Measurements from ENCODE around the gene DOCK3.
"Not testable (repeated sequence)": the region's sequence is repeated elsewhere in the genome, so short reads cannot be mapped to it uniquely, and the experiment has no call there.

Gene DOCK3

GRCh38 chr3:51141573-51141972 is 466.8 kb downstream of the DOCK3 start:
- no peak for DNase-seq

- no peak for DNase-seq
Measured at GRCh38 chr3:51145811-51146585, 471.3 kb downstream of the DOCK3 start.

GRCh38 chr3:51146781-51147180 is 472.1 kb downstream of the DOCK3 start:
- DNase-seq = no peak

GRCh38 chr3:51156147-51156546 is 481.4 kb downstream of the DOCK3 start:
- DNase-seq = no peak

- DNase-seq = no peak
Measured at GRCh38 chr3:51163051-51163450, 488.3 kb downstream of the DOCK3 start.

- DNase-seq = no peak
Measured at GRCh38 chr3:51173518-51174271, 499.0 kb downstream of the DOCK3 start.

- no peak for DNase-seq
Measured at GRCh38 chr3:51176923-51177322, 502.2 kb downstream of the DOCK3 start.

- DNase-seq = not testable (repeated sequence)
Measured at GRCh38 chr3:51186446-51186845, 511.7 kb downstream of the DOCK3 start.

- no peak for DNase-seq
Measured at GRCh38 chr3:51190199-51190598, 515.5 kb downstream of the DOCK3 start.

- DNase-seq = no peak
Measured at GRCh38 chr3:51190827-51191226, 516.1 kb downstream of the DOCK3 start.

- no peak for DNase-seq
Measured at GRCh38 chr3:51191768-51192167, 517.0 kb downstream of the DOCK3 start.

- DNase-seq = no peak
Measured at GRCh38 chr3:51198477-51198876, 523.8 kb downstream of the DOCK3 start.

GRCh38 chr3:51199296-51199695 is 524.6 kb downstream of the DOCK3 start:
- not testable (repeated sequence) for DNase-seq

GRCh38 chr3:51216291-51216690 is 541.6 kb downstream of the DOCK3 start:
- DNase-seq = no peak

- DNase-seq = no peak
Measured at GRCh38 chr3:51221959-51222358, 547.2 kb downstream of the DOCK3 start.

- no peak for DNase-seq
Measured at GRCh38 chr3:51224283-51224682, 549.6 kb downstream of the DOCK3 start.

GRCh38 chr3:51224843-51225242 is 550.1 kb downstream of the DOCK3 start:
- DNase-seq = no peak

GRCh38 chr3:51242939-51243338 is 568.2 kb downstream of the DOCK3 start:
- no peak for DNase-seq

- DNase-seq = no peak
Measured at GRCh38 chr3:51243924-51244323, 569.2 kb downstream of the DOCK3 start.

- DNase-seq = no peak
Measured at GRCh38 chr3:51245867-51246266, 571.1 kb downstream of the DOCK3 start.

GRCh38 chr3:51257870-51258269 is 583.1 kb downstream of the DOCK3 start:
- no peak for DNase-seq

- not testable (repeated sequence) for DNase-seq
Measured at GRCh38 chr3:51264166-51264565, 589.4 kb downstream of the DOCK3 start.

- DNase-seq = no peak
Measured at GRCh38 chr3:51268132-51268531, 593.4 kb downstream of the DOCK3 start.

GRCh38 chr3:51269466-51269865 is 594.7 kb downstream of the DOCK3 start:
- DNase-seq = peak; percentile 11

All from CD4-positive, alpha-beta T cell treated with Interleukin-17A for 4 hours (primary cell).